ENCODE results near the gene MTHFR.

The MTHFR gene

DNA sequence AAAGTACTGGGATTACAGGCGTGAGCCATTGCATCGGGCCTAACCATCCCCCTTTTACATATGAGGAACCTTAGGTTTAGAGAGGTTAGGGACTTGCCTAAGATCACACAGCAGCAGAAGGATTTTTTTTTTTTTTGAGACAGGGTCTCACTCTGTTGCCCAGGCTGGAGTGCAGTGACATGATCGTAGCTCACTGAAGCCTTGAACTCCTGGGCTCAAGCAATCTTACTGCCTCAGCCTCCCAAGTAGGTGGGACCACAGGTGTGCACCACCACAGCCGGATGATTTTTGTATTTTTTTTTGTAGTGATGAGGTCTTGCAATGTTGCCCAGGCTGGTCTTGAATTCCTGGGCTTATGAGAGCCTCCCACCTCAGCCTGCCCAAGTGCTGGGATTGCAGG is 46.0 kb downstream of the MTHFR start:
- no peak overlapping the region for H3K4ac ChIP-seq (ENCODE audit: low read depth, low read length)
- H3K27me3 ChIP-seq (ENCODE audit: insufficient read depth, low read length), result peaks cover 8% of the 10 kb centered on the region
- DNase-seq, result no peak
- H3K14ac ChIP-seq (ENCODE audit: low read length), result no peak overlapping the region
- no peak overlapping the region for H4K91ac ChIP-seq (ENCODE audit: low read depth, low read length)
- H3K36me3 ChIP-seq (ENCODE audit: control insufficient read depth in 1 of 2, insufficient read depth in 2 of 2, low read length in 2 of 2), result no peaks in the 10 kb centered on the region
- no peak overlapping the region for H2BK5ac ChIP-seq (ENCODE audit: low read depth, low read length, poor library complexity)
- H3K79me1 ChIP-seq (ENCODE audit: low read length), result no peaks in the 10 kb centered on the region
- no peak overlapping the region for H3K23ac ChIP-seq (ENCODE audit: low read length)
- no peak overlapping the region for H2AK5ac ChIP-seq (ENCODE audit: low read length)
- no peak overlapping the region for H3K9ac ChIP-seq (ENCODE audit: low read length)
- no CpG with 5 or more reads among the region's 4 CpGs for WGBS (ENCODE audit: extremely low coverage, insufficient coverage, insufficient read length)
- H3K4me3 ChIP-seq (ENCODE audit: low read depth, low read length), result no peak overlapping the region
- H4K12ac ChIP-seq (ENCODE audit: low read depth, low read length), result no peak overlapping the region
- H4K8ac ChIP-seq (ENCODE audit: low read depth, low read length), result no peak overlapping the region
- peaks cover 0 to 3% of the 10 kb centered on the region in 2 experiments for H3K4me1 ChIP-seq (ENCODE audit: control insufficient read depth in 1 of 2, insufficient read depth in 2 of 2, low read length in 2 of 2)
- no peak overlapping the region for H3K4me2 ChIP-seq (ENCODE audit: low read length)
- no peak overlapping the region for H2BK120ac ChIP-seq (ENCODE audit: insufficient read depth, low read length, poor library complexity)
- no peaks in the 10 kb centered on the region for H3K79me2 ChIP-seq (ENCODE audit: control insufficient read depth, insufficient read depth, low read length, poor library complexity)
- no peak overlapping the region for H3K27ac ChIP-seq (ENCODE audit: low read depth, low read length)
- H3K9me3 ChIP-seq (ENCODE audit: insufficient read depth, low read depth, low read length), result peaks cover 6% of the 10 kb centered on the region
- no peak overlapping the region for H2BK12ac ChIP-seq (ENCODE audit: low read length)
- no peak overlapping the region for H2AFZ ChIP-seq (ENCODE audit: insufficient read depth, low read length, poor library complexity)
- no peak overlapping the region for H3K18ac ChIP-seq (ENCODE audit: low read length)

DNA sequence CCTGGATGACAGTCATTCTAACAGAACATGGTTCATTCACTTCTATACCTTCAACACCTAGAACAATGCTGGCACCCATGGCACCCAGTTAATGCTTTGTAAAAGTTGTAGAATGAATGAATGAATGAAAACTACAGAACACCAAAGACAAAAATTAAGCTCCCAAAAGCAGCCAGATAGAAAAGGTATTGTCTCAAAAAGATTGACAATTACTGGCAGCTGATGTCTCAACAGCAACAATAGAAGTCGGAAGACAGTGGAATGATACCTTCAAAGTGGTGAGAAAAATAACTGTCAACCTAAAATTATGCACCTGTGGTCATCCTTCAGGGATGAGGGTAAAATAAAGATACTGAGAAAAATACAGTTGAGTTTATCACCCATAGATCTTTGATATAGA is 48.7 kb downstream of the MTHFR start:
- H3K27me3 ChIP-seq (ENCODE audit: insufficient read depth, low read length), result peaks cover 7% of the 10 kb centered on the region
- no peak overlapping the region for H2AFZ ChIP-seq (ENCODE audit: insufficient read depth, low read length, poor library complexity)
- H3K79me1 ChIP-seq (ENCODE audit: low read length), result no peaks in the 10 kb centered on the region
- H3K9ac ChIP-seq (ENCODE audit: low read length), result no peak overlapping the region
- no peak overlapping the region for H4K12ac ChIP-seq (ENCODE audit: low read depth, low read length)
- H3K4me2 ChIP-seq (ENCODE audit: low read length), result no peak overlapping the region
- H3K9me3 ChIP-seq (ENCODE audit: insufficient read depth, low read depth, low read length), result peaks cover 6% of the 10 kb centered on the region
- no peak overlapping the region for H3K18ac ChIP-seq (ENCODE audit: low read length)
- H2BK120ac ChIP-seq (ENCODE audit: insufficient read depth, low read length, poor library complexity), result no peak overlapping the region
- H3K36me3 ChIP-seq (ENCODE audit: control insufficient read depth in 1 of 2, insufficient read depth in 2 of 2, low read length in 2 of 2), result no peaks in the 10 kb centered on the region
- H3K4ac ChIP-seq (ENCODE audit: low read depth, low read length), result no peak overlapping the region
- H2BK5ac ChIP-seq (ENCODE audit: low read depth, low read length, poor library complexity), result no peak overlapping the region
- no CpG with 5 or more reads among the region's 1 CpG for WGBS (ENCODE audit: extremely low coverage, insufficient coverage, insufficient read length)
- no peak overlapping the region for H3K27ac ChIP-seq (ENCODE audit: low read depth, low read length)
- no peak overlapping the region for H4K91ac ChIP-seq (ENCODE audit: low read depth, low read length)
- H2AK5ac ChIP-seq (ENCODE audit: low read length), result no peak overlapping the region
- no peak overlapping the region for H3K14ac ChIP-seq (ENCODE audit: low read length)
- no peaks in the 10 kb centered on the region for H3K79me2 ChIP-seq (ENCODE audit: control insufficient read depth, insufficient read depth, low read length, poor library complexity)
- H4K8ac ChIP-seq (ENCODE audit: low read depth, low read length), result no peak overlapping the region
- peak in 1 of 2 donors; percentile 20 for DNase-seq
- peaks cover 16 to 19% of the 10 kb centered on the region in 2 experiments for H3K4me1 ChIP-seq (ENCODE audit: control insufficient read depth in 1 of 2, insufficient read depth in 2 of 2, low read length in 2 of 2)
- no peak overlapping the region for H2BK12ac ChIP-seq (ENCODE audit: low read length)
- no peak overlapping the region for H3K4me3 ChIP-seq (ENCODE audit: low read depth, low read length)
- no peak overlapping the region for H3K23ac ChIP-seq (ENCODE audit: low read length)

DNA sequence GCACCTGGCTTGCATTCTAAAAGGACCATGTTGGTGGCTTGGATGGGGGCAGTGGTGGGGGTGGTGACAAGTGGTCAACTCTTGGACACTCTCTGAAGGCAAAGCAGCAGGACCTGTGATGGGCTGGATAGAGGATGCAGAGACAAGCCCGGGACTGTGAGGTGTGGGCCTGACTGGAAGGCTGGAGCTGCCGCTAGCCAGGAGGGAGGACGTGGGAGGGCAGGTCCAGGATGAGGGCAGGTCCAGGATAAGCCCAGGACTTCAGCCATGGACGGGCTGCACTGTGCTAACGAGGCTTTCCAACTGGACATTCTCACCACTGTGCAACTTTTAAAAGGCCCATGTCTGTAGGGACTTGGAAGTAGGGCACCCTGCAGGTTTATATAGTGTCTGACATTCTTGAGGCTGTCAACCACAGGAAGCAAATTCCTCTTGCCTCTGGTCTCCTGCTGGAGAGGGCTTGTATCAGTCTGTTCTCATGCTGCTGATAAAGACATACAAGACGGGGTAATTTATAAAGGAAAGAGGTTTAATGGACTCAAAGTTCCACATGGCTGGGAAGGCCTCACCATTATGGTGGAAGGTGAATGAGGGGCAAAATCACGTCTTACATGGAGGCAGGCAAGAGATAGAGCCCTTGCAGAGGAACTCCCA is 52.1 kb downstream of the MTHFR start:
- no peak for DNase-seq
- Histone ChIP-seq H4K91ac (ENCODE audit: low read depth, low read length) (no peak overlapping the region), H3K79me1 (ENCODE audit: low read length) (no peaks in the 10 kb centered on the region), H3K79me2 (ENCODE audit: control insufficient read depth, insufficient read depth, low read length, poor library complexity) (no peaks in the 10 kb centered on the region), H3K36me3 (ENCODE audit: control insufficient read depth in 1 of 2, insufficient read depth in 2 of 2, low read length in 2 of 2) (peaks cover 0 to 8% of the 10 kb centered on the region in 2 experiments), H2AFZ (ENCODE audit: insufficient read depth, low read length, poor library complexity) (no peak overlapping the region), H3K4me1 (ENCODE audit: control insufficient read depth in 1 of 2, insufficient read depth in 2 of 2, low read length in 2 of 2) (peaks cover 16 to 17% of the 10 kb centered on the region in 2 experiments), H2BK5ac (ENCODE audit: low read depth, low read length, poor library complexity) (no peak overlapping the region), H3K14ac (ENCODE audit: low read length) (no peak overlapping the region), H4K12ac (ENCODE audit: low read depth, low read length) (no peak overlapping the region), H3K9me3 (ENCODE audit: insufficient read depth, low read depth, low read length) (peaks cover 2% of the 10 kb centered on the region), H3K23ac (ENCODE audit: low read length) (no peak overlapping the region), H3K4ac (ENCODE audit: low read depth, low read length) (no peak overlapping the region), H2BK12ac (ENCODE audit: low read length) (no peak overlapping the region), H3K9ac (ENCODE audit: low read length) (no peak overlapping the region), H3K27me3 (ENCODE audit: insufficient read depth, low read length) (no peaks in the 10 kb centered on the region), H3K18ac (ENCODE audit: low read length) (no peak overlapping the region), H2AK5ac (ENCODE audit: low read length) (no peak overlapping the region), H3K4me3 (ENCODE audit: low read depth, low read length) (no peak overlapping the region), H3K27ac (ENCODE audit: low read depth, low read length) (no peak overlapping the region), H4K8ac (ENCODE audit: low read depth, low read length) (no peak overlapping the region), H2BK120ac (ENCODE audit: insufficient read depth, low read length, poor library complexity) (no peak overlapping the region), H3K4me2 (ENCODE audit: low read length) (no peak overlapping the region)
- no CpG with 5 or more reads among the region's 7 CpGs for WGBS (ENCODE audit: extremely low coverage, insufficient coverage, insufficient read length)

DNA sequence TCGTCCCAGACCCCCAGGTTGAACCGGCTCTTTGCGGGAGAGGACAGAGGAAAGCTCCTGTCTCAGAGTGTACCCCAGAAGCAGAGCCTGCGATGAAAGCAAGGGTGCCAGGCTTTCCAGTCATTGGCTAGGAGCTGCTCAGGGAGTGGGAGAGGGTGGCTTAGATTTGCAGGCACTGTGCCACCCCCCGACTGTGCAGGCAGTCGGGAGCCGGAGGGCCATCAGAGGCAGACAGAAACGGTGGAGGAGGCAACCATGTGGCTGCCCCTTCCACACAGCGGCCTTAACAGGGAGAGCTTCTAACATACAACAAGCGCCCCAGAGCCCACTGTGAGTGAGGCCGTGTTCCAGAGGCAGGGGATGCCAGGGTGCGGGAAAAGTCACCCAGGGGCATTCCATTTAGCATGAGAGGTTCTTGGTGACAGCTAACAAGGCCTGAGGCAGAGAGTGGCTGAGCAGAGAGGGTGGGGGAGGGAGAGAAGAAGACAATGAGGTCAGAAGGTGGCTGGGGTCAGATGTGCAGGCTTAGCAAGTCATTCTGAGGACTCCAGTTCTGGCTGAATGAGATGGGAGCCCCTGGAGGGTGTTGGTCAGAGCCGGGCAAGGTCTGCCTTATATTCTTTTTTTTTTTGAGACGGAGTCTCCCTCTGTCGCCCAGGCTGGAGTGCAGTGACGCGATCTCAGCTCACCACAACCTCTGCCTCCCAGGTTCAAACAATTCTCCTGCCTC is 53.2 kb downstream of the MTHFR start:
- Histone ChIP-seq H3K9ac (ENCODE audit: low read length) (no peak overlapping the region), H3K4me1 (ENCODE audit: control insufficient read depth in 1 of 2, insufficient read depth in 2 of 2, low read length in 2 of 2) (peaks cover 16 to 17% of the 10 kb centered on the region in 2 experiments), H2AK5ac (ENCODE audit: low read length) (no peak overlapping the region), H3K4me3 (ENCODE audit: low read depth, low read length) (no peak overlapping the region), H4K12ac (ENCODE audit: low read depth, low read length) (no peak overlapping the region), H3K79me2 (ENCODE audit: control insufficient read depth, insufficient read depth, low read length, poor library complexity) (no peaks in the 10 kb centered on the region), H3K4me2 (ENCODE audit: low read length) (no peak overlapping the region), H4K8ac (ENCODE audit: low read depth, low read length) (no peak overlapping the region), H2BK5ac (ENCODE audit: low read depth, low read length, poor library complexity) (no peak overlapping the region), H3K14ac (ENCODE audit: low read length) (no peak overlapping the region), H2BK120ac (ENCODE audit: insufficient read depth, low read length, poor library complexity) (no peak overlapping the region), H3K27me3 (ENCODE audit: insufficient read depth, low read length) (no peaks in the 10 kb centered on the region), H3K9me3 (ENCODE audit: insufficient read depth, low read depth, low read length) (peaks cover 2% of the 10 kb centered on the region), H3K36me3 (ENCODE audit: control insufficient read depth in 1 of 2, insufficient read depth in 2 of 2, low read length in 2 of 2) (peaks cover 5 to 12% of the 10 kb centered on the region in 2 experiments), H3K18ac (ENCODE audit: low read length) (no peak overlapping the region), H3K23ac (ENCODE audit: low read length) (no peak overlapping the region), H3K27ac (ENCODE audit: low read depth, low read length) (no peak overlapping the region), H2BK12ac (ENCODE audit: low read length) (peak overlapping the region; percentile 8), H3K4ac (ENCODE audit: low read depth, low read length) (no peak overlapping the region), H4K91ac (ENCODE audit: low read depth, low read length) (no peak overlapping the region), H2AFZ (ENCODE audit: insufficient read depth, low read length, poor library complexity) (no peak overlapping the region), H3K79me1 (ENCODE audit: low read length) (no peaks in the 10 kb centered on the region)
- DNase-seq, result peak; percentile 70 to 80
- no CpG with 5 or more reads among the region's 17 CpGs for WGBS (ENCODE audit: extremely low coverage, insufficient coverage, insufficient read length)

Measured in trophoblast cell (in vitro differentiated cells and primary cell).